OCI-LY7 (cell line): ENCODE measurements around the gene DPP10.

Source experiments
- EZH2phosphoT487 ChIP-seq: fragments of 200-600 bp; sonication (generic); IDR thresholded peaks from 2 replicates; pipeline ENCODE4 v1.6.1; 2018; ENCODE audit warnings: low read depth, borderline replicate concordance, mild to moderate bottlenecking, mixed run types, antibody characterized with exemption, low read length, moderate library complexity, mixed read lengths
- TF ChIP-seq, protein P1 (sequence below): fragments of 200-600 bp; sonication (generic); conservative IDR thresholded peaks from 2 replicates; pipeline ENCODE4 v1.5.1; 2014; ENCODE audit warnings: mild to moderate bottlenecking, antibody characterized with exemption, low read length, moderate library complexity, mixed read lengths

DNA sequence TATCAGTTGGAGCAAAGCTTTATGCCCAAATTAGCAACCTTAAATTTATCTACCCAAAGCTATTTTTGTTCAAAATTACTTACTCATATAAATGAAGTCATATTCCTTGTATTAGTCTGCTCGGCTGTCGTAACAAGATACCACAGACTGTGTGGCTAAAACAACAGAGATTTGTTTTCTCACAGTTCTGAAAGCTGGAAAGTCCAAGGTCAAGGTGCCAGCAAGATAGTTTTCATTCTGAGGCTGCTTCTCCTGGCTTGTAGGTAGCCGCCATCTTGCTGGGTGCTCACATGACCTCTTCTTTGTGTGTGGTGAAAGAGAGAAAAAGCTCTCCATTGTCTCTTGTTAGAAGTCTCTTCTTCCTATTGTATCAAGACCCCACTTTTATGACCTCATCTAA, 15.7 kb upstream of the DPP10 start:
- TF ChIP-seq, protein P1, sequence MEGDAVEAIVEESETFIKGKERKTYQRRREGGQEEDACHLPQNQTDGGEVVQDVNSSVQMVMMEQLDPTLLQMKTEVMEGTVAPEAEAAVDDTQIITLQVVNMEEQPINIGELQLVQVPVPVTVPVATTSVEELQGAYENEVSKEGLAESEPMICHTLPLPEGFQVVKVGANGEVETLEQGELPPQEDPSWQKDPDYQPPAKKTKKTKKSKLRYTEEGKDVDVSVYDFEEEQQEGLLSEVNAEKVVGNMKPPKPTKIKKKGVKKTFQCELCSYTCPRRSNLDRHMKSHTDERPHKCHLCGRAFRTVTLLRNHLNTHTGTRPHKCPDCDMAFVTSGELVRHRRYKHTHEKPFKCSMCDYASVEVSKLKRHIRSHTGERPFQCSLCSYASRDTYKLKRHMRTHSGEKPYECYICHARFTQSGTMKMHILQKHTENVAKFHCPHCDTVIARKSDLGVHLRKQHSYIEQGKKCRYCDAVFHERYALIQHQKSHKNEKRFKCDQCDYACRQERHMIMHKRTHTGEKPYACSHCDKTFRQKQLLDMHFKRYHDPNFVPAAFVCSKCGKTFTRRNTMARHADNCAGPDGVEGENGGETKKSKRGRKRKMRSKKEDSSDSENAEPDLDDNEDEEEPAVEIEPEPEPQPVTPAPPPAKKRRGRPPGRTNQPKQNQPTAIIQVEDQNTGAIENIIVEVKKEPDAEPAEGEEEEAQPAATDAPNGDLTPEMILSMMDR: no peak
- no peak for TF ChIP-seq EZH2phosphoT487
